CD4-positive, alpha-beta T cell (primary cell): ENCODE results near the gene AP2A1. TPM values are rescaled to one million over a fixed set of nuclear protein-coding genes. Genes with fewer than 3 reads are reported as not detected.
"Not testable (repeated sequence)": the region's sequence is repeated elsewhere in the genome, so short reads cannot be mapped to it uniquely, and the experiment has no call there.

ENCODE experiments used
- ATAC-seq: fragments of 200-7000 bp; cut with Tn5 transposase; one replicate; pipeline ENCODE4 v1.10.0; 2022; ENCODE audit warnings: mild to moderate bottlenecking; ENCODE audit not compliant: poor library complexity
- CTCF ChIA-PET: fragments of 350-600 bp; sonication (Branson Sonifier 250); formaldehyde crosslinking; loops from one replicate; lab custom pipeline; 2021; ENCODE audit warnings: antibody characterized with exemption, inconsistent platforms; lab: Charles Lee
- POLR2A ChIA-PET: fragments of 350-600 bp; sonication (Branson Sonifier 250); formaldehyde crosslinking; loops from one replicate; lab custom pipeline; 2021; ENCODE audit warnings: antibody characterized with exemption, inconsistent platforms; lab: Charles Lee
- DNase-seq, 14 experiments: peaks; one replicate each; pipeline ENCODE4 v3.0.0-alpha.2; 2013 to 2020; ENCODE audit warnings: mixed read lengths in 2 of 14
- H3K27ac ChIP-seq, 2 donors: one replicate each; pipeline versions ENCODE4 v1.5.1 to v1.7.0; 2013; ENCODE audit warnings: low read length in 2 of 2, low read depth in 1 of 2, mild to moderate bottlenecking in 1 of 2
- H3K27me3 ChIP-seq, 2 experiments: 1 replicate in 1 of 2; 2 replicates in 1 of 2; pipeline versions ENCODE4 v1.6.1 to v1.7.0; 2013; ENCODE audit warnings: low read length in 2 of 2, control low read depth in 1 of 2, mild to moderate bottlenecking in 1 of 2, moderate library complexity in 1 of 2; ENCODE audit not compliant: insufficient read depth in 2 of 2, control insufficient read depth in 1 of 2
- H3K36me3 ChIP-seq: one replicate; pipeline ENCODE4 v1.6.1; 2013; ENCODE audit warnings: low read length, control low read depth; ENCODE audit not compliant: insufficient read depth
- H3K4me1 ChIP-seq: one replicate; pipeline ENCODE4 v1.6.1; 2013; ENCODE audit warnings: low read length, control low read depth; ENCODE audit not compliant: insufficient read depth
- H3K4me3 ChIP-seq: one replicate; pipeline ENCODE4 v1.5.1; 2013; ENCODE audit warnings: mild to moderate bottlenecking, low read length, moderate library complexity
- H3K9me3 ChIP-seq, 2 experiments: 1 replicate in 1 of 2; 2 replicates in 1 of 2; pipeline versions ENCODE4 v1.6.1 to v1.7.0; 2013; ENCODE audit warnings: low read length in 2 of 2, mild to moderate bottlenecking in 2 of 2, control low read depth in 1 of 2, moderate library complexity in 1 of 2; ENCODE audit not compliant: control insufficient read depth in 1 of 2, insufficient read depth in 1 of 2
- H3K27ac Mint-ChIP-seq: one replicate; pipeline ENCODE4 v1.8.0; 2020; ENCODE audit warnings: mixed read lengths
- H3K27me3 Mint-ChIP-seq: one replicate; pipeline ENCODE4 v1.8.0; 2021; ENCODE audit warnings: mixed read lengths
- H3K36me3 Mint-ChIP-seq: one replicate; pipeline ENCODE4 v1.8.0; 2021; ENCODE audit warnings: low read depth, mixed read lengths
- H3K4me1 Mint-ChIP-seq: one replicate; pipeline ENCODE4 v1.8.0; 2021; ENCODE audit warnings: low read depth, mixed read lengths
- H3K4me3 Mint-ChIP-seq: one replicate; pipeline ENCODE4 v1.8.0; 2020; ENCODE audit warnings: mild to moderate bottlenecking, mixed read lengths
- H3K9me3 Mint-ChIP-seq: one replicate; pipeline ENCODE4 v1.8.0; 2020; ENCODE audit warnings: mixed read lengths
- intact Hi-C, 2 experiments: fragments of 100-400 bp; cut with DNase I in 1 of 2; cut with micrococcal nuclease in 1 of 2; formaldehyde crosslinking; loops; one replicate each; pipeline versions ENCODE4 v1.15.1 to v1.9.0; 2023 to 2025; cut with DNase I, micrococcal nuclease
- polyA plus RNA-seq, 2 donors: library from polyadenylated mRNA; unstranded; fragments of 120-200 nt; gene quantifications; one replicate each; pipeline ENCODE4 v1.2.1, GENCODE V29; 2013
- total RNA-seq, 174 experiments: library from RNA in 2 of 174; stranded (reverse) in 2 of 174; gene quantifications; one replicate each; pipeline ENCODE4 v1.2.3 and lab custom pipeline; 2021 to 2026
- TF ChIP-seq, protein P1 (sequence below): fragments of 200-600 bp; IDR thresholded peaks from one replicate; pipeline ENCODE4 v1.8.0; 2022; ENCODE audit warnings: antibody characterized with exemption, mild to moderate bottlenecking

Gene AP2A1
- 10 to 100 TPM; 28.2 to 28.9 TPM for total RNA-seq
- 35.4 TPM for polyA plus RNA-seq (2013, experiment 1 of 2)
- polyA plus RNA-seq (2013, experiment 2 of 2): 36.7 TPM
- 23.6 to 146 (median 68.5) reads per million in 172 experiments for total RNA-seq (lab: John Stamatoyannopoulos, UW)

DNA sequence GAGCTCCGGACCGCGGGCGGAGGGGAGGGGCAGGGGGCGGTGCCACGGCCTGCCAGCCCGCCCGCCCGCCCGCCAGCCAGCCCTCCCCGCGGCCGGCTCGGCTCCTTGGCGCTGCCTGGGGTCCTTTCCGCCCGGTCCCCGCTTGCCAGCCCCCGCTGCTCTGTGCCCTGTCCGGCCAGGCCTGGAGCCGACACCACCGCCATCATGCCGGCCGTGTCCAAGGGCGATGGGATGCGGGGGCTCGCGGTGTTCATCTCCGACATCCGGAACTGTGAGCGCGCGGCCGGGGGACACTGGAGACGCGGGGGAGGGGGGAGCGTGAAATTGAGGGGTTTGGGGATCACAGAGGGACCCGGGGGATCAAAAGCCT lies at the start of gene AP2A1:
Gene AP2A1 (plus strand): TSS at position 72 of the 370 bp plus-strand sequence. CDS start 133 bp downstream, at position 205.
- H3K9me3 ChIP-seq: no peaks in the 10 kb centered on the region
- peak within 1 kb of the TSS; percentile 70 to 84 for H3K27ac ChIP-seq
- DNase-seq: no peak
- peak within 1 kb of the TSS; percentile 91 for H3K4me3 ChIP-seq
- Mint-ChIP-seq H3K36me3 (peaks cover 22% of the 10 kb centered on the region), H3K9me3 (no peaks in the 10 kb centered on the region), H3K27me3 (no peaks in the 10 kb centered on the region), H3K4me1 (peaks cover 47% of the 10 kb centered on the region), H3K4me3 (peak within 1 kb of the TSS; percentile 94), H3K27ac (peak within 1 kb of the TSS; percentile 76)
- peaks cover 3% of the 10 kb centered on the region for H3K36me3 ChIP-seq
- intact Hi-C loops: loop anchor here (1.0 to 5.0 kb wide), 7 partner anchors 45 to 162 kb away; partner anchors contain the start of genes FUZ (in 2 of the 2), AKT1S1 (in 1 of the 2), ATF5 (in 1 of the 2) and NUP62 (in 1 of the 2)
- peaks cover 32% of the 10 kb centered on the region for H3K4me1 ChIP-seq
- H3K27me3 ChIP-seq: no peaks in the 10 kb centered on the region
- CTCF ChIA-PET: interaction anchor here (1.1 to 1.4 kb wide), 3 partner anchors 49 to 95 kb away, joined by 3 to 5 read pairs (median 4); no protein-coding TSS in a partner anchor
- POLR2A ChIA-PET: interaction anchor here (0.7 to 2.4 kb wide), 20 partner anchors 10 to 1403 kb away, joined by 3 to 26 read pairs (median 5); partner anchors contain the start of genes AKT1S1, ATF5, CPT1C and FUZ
- TF ChIP-seq, protein P1, sequence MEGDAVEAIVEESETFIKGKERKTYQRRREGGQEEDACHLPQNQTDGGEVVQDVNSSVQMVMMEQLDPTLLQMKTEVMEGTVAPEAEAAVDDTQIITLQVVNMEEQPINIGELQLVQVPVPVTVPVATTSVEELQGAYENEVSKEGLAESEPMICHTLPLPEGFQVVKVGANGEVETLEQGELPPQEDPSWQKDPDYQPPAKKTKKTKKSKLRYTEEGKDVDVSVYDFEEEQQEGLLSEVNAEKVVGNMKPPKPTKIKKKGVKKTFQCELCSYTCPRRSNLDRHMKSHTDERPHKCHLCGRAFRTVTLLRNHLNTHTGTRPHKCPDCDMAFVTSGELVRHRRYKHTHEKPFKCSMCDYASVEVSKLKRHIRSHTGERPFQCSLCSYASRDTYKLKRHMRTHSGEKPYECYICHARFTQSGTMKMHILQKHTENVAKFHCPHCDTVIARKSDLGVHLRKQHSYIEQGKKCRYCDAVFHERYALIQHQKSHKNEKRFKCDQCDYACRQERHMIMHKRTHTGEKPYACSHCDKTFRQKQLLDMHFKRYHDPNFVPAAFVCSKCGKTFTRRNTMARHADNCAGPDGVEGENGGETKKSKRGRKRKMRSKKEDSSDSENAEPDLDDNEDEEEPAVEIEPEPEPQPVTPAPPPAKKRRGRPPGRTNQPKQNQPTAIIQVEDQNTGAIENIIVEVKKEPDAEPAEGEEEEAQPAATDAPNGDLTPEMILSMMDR: no peak
- ATAC-seq: no peak

DNA sequence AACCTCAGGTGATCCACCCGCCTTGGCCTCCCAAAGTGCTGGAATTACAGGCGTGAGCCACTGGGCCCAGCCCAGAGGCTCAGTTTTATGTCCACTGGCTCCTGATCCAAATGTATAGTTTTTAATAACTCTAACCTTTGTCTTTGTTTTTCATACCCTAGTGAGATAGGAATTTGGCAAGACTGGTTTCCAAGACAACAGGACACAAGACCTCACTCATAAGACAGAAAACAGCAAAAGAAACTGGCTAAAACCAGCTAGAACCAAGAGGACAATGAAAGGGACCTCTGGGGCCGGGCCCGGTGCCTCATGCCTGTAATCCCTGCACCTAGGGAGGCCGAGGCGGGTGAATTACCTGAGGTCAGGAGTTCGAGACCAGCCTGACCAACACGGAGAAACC lies 48.3 kb upstream of the AP2A1 start:
- H3K27me3 Mint-ChIP-seq: no peaks in the 10 kb centered on the region
- H3K9me3 Mint-ChIP-seq: no peaks in the 10 kb centered on the region
- H3K9me3 ChIP-seq: no peaks in the 10 kb centered on the region
- peak overlapping the region; percentile 79 for H3K27ac Mint-ChIP-seq
- no peak overlapping the region for H3K4me3 ChIP-seq
- H3K36me3 Mint-ChIP-seq: peaks cover 7% of the 10 kb centered on the region
- peak overlapping the region; percentile 58 for H3K4me3 Mint-ChIP-seq
- ATAC-seq (no peak), DNase-seq (no peak)
- no peaks in the 10 kb centered on the region for H3K27me3 ChIP-seq
- no peak overlapping the region for H3K27ac ChIP-seq
- H3K36me3 ChIP-seq: no peaks in the 10 kb centered on the region
- H3K4me1 Mint-ChIP-seq: peaks cover 13% of the 10 kb centered on the region
- peaks cover 13% of the 10 kb centered on the region for H3K4me1 ChIP-seq
- TF ChIP-seq, protein P1: no peak
- intact Hi-C loops: loop anchor here in 1 of 2 experiments (1.0 to 5.0 kb wide), 2 partner anchors 38 to 89 kb away; no protein-coding TSS in a partner anchor
- ChIA-PET CTCF (interaction anchor here (0.9 to 3.0 kb wide), 3 partner anchors 40 to 159 kb away, joined by 3 to 8 read pairs (median 3); partner anchors contain the start of genes AKT1S1, FUZ and TBC1D17), POLR2A (interaction anchor here (0.7 to 2.4 kb wide), 12 partner anchors 42 to 223 kb away, joined by 3 to 26 read pairs (median 6); partner anchors contain the start of genes AKT1S1, AP2A1, FUZ and MED25)

DNA sequence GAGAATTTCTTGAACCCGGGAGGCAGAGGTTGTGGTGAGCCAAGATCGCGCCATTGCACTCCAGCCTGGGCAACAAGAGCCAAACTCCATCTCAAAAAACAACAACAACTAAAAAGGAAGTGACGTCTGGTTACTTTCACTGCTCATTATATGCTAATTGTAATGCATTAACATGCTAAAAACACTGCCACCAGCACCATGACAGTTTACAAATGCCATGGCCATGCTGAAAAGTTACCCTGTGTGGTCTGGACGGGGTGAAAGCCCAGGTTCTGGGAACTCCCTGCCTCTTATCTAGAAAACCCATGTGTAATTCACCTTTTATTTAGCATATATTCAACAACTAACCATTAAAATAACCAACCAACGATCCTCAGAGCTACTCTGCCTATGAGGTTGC lies 47.8 kb upstream of the AP2A1 start:
- no peak for ATAC-seq
- H3K9me3 ChIP-seq: no peaks in the 10 kb centered on the region
- peaks cover 13% of the 10 kb centered on the region for H3K4me1 ChIP-seq
- no peaks in the 10 kb centered on the region for H3K27me3 ChIP-seq
- DNase-seq: no peak
- H3K27ac ChIP-seq: no peak overlapping the region
- no peaks in the 10 kb centered on the region for H3K36me3 ChIP-seq
- H3K4me3 ChIP-seq: no peak overlapping the region
- no peaks in the 10 kb centered on the region for H3K9me3 Mint-ChIP-seq
- H3K27me3 Mint-ChIP-seq: no peaks in the 10 kb centered on the region
- TF ChIP-seq, protein P1: no peak
- peaks cover 13% of the 10 kb centered on the region for H3K4me1 Mint-ChIP-seq
- ChIA-PET CTCF (interaction anchor here (3.0 kb wide), 1 partner anchor 94 kb away, joined by 8 read pairs; the partner anchor contains the start of gene FUZ), POLR2A (interaction anchor here (0.7 to 2.4 kb wide), 3 partner anchors 48 to 79 kb away, joined by 3 to 26 read pairs (median 4); partner anchors contain the start of genes AP2A1 and RRAS)
- peaks cover 9% of the 10 kb centered on the region for H3K36me3 Mint-ChIP-seq
- intact Hi-C loops: loop anchor here in 1 of 2 experiments (1.0 to 5.0 kb wide), 2 partner anchors 39 to 88 kb away; no protein-coding TSS in a partner anchor
- H3K4me3 Mint-ChIP-seq: peak overlapping the region; percentile 20
- peak overlapping the region; percentile 79 for H3K27ac Mint-ChIP-seq

DNA sequence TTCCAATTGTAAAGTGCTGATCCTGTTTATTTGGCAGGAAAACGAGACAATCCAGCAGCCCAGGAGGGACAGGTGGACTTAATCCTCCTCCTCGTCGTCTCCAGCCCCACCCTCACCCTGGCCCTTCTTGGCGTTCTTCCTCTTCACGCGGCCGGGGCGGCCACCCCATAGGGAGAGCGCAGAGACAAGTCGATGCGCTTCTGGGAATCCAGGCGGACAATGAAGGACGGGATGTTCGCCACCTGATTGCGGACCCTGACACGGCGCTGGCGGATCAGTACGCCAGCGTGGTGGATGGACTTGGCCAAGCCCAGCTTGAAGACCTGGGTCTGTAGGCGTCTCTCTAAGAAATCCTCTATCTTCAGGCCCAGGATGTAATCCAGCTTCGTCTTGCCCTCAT lies 47.4 kb upstream of the AP2A1 start:
- DNase-seq, H3K36me3 ChIP-seq, ATAC-seq, H3K27ac ChIP-seq, H3K4me3 ChIP-seq, H3K9me3 Mint-ChIP-seq, H3K36me3 Mint-ChIP-seq, H3K27me3 ChIP-seq, H3K9me3 ChIP-seq, H3K27me3 Mint-ChIP-seq: not testable (repeated sequence)
- peak overlapping the region; percentile 63 for H3K4me3 Mint-ChIP-seq
- ChIA-PET POLR2A (interaction anchor here (0.7 to 2.4 kb wide), 2 partner anchors 47 to 52 kb away, joined by 3 to 26 read pairs; partner anchors contain the start of gene AP2A1), CTCF (interaction anchor here (3.0 kb wide), 1 partner anchor 93 kb away, joined by 8 read pairs; the partner anchor contains the start of gene FUZ)
- intact Hi-C loops: loop anchor here in 1 of 2 experiments (5.0 kb wide), 1 partner anchor 88 kb away; no protein-coding TSS in a partner anchor
- H3K4me1 ChIP-seq: peaks cover 13% of the 10 kb centered on the region
- peak overlapping the region; percentile 79 for H3K27ac Mint-ChIP-seq
- H3K4me1 Mint-ChIP-seq: peaks cover 13% of the 10 kb centered on the region
